ENCODE measurements around the gene CASTOR1.
A peak's percentile ranks its signal among the peaks of the same experiment; 100 is the strongest.

Gene CASTOR1

DNA sequence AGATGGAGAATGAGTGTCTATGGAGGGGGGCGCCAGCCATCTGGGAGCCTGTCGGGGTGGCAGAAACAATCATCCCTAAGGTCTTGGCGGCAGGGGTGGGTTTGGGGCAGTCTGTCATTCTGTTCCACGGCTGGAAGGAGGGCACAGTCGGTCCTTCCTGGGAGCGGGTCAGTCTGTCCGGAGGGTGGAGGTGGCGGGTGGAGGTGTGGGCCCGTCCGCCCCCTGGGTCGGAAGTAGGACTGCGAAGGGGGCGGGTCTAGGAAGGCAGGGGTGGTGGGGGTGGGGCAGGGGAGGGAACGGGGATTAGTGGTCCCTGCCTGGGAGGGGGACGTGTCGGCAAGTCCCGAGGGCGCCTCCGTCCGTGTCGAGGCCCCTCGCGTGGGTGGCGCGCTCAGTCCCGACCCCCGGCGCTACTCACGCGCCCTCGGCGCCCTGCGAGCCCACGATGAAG, 37.0 kb upstream of the CASTOR1 start:
- DNase-seq (ENCODE audit: low read depth): no peak
- peak overlapping the region; percentile 77 for H3K4me3 ChIP-seq (ENCODE audit: low read depth, low read length)
- in situ Hi-C loops (cut with HindIII; ENCODE audit: low sequenced_read_pairs): loop anchor here (5.0 kb wide), 1 partner anchor 44 kb away; no protein-coding TSS in a partner anchor
- TF ChIP-seq, protein P1, sequence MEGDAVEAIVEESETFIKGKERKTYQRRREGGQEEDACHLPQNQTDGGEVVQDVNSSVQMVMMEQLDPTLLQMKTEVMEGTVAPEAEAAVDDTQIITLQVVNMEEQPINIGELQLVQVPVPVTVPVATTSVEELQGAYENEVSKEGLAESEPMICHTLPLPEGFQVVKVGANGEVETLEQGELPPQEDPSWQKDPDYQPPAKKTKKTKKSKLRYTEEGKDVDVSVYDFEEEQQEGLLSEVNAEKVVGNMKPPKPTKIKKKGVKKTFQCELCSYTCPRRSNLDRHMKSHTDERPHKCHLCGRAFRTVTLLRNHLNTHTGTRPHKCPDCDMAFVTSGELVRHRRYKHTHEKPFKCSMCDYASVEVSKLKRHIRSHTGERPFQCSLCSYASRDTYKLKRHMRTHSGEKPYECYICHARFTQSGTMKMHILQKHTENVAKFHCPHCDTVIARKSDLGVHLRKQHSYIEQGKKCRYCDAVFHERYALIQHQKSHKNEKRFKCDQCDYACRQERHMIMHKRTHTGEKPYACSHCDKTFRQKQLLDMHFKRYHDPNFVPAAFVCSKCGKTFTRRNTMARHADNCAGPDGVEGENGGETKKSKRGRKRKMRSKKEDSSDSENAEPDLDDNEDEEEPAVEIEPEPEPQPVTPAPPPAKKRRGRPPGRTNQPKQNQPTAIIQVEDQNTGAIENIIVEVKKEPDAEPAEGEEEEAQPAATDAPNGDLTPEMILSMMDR (IDR thresholded peaks at IDR 0.05; ENCODE audit: low read depth, low read length, missing control alignments): no peak

DNA sequence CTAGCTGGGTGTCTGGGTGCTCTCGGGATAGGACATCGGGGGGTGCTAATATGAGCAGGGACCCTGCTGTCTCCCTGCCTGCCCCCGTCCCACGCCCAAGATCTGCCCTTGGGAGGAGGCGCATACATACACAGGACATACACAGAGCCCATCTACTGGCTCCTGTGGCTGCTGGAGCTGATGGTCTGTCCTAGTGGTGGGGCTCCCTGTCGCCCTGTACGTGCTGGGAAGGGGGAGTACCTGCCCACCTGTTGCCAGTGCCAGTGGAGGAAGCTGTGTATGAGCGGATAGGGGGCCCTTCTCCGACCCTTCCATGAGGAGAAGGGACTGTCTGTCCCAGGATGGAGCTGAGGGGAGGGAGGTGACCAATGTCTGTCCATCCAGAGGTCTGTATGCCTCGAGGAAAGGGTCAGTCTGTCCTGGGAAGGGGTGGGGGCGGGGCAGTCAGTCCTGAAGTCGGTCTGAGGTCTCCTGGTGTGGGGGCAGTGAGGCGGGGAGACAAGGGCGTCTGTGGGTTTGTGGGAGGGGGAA, 36.5 kb upstream of the CASTOR1 start:
- H3K4me3 ChIP-seq (ENCODE audit: low read depth, low read length): peak overlapping the region; percentile 77
- in situ Hi-C loops (cut with HindIII; ENCODE audit: low sequenced_read_pairs): loop anchor here (5.0 kb wide), 1 partner anchor 43 kb away; no protein-coding TSS in a partner anchor
- no peak for DNase-seq (ENCODE audit: low read depth)
- TF ChIP-seq, protein P1 (IDR thresholded peaks at IDR 0.05; ENCODE audit: low read depth, low read length, missing control alignments): no peak

DNA sequence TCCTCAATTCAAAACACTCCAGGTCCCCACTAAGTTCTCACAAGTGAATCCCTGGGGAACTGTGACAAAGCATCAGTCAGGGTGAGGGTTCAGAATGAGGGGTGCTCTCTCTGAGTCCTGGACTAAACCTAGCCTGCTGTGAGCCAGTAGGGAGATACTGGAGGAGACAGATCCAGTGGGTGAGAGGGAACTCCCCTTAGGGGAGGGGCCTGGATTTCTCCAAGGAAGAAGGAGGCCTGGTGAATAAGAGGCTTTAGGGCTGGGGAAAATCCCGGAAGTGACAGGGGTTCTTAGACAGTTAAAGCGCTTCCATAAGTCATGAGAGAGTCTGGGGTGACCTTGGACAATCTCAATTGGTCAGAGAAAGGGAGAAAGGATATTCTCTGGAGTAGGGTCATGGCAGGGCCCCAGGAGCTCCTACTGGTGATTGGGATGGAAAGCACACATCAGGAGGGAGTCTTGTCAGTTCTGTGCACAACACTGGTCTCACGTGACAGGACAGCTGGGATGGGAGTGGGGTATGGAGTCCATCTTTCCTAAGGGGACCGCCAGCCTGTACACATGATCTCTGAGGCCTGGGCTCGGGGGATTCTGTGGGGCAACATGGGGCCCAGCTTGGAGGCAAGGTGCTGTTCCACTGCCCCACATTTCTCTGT, 35.9 kb upstream of the CASTOR1 start:
- no peak for DNase-seq (ENCODE audit: low read depth)
- peak overlapping the region; percentile 77 for H3K4me3 ChIP-seq (ENCODE audit: low read depth, low read length)
- in situ Hi-C loops (cut with HindIII; ENCODE audit: low sequenced_read_pairs): loop anchor here (5.0 kb wide), 1 partner anchor 43 kb away; no protein-coding TSS in a partner anchor
- TF ChIP-seq, protein P1 (IDR thresholded peaks at IDR 0.05; ENCODE audit: low read depth, low read length, missing control alignments): no peak

DNA sequence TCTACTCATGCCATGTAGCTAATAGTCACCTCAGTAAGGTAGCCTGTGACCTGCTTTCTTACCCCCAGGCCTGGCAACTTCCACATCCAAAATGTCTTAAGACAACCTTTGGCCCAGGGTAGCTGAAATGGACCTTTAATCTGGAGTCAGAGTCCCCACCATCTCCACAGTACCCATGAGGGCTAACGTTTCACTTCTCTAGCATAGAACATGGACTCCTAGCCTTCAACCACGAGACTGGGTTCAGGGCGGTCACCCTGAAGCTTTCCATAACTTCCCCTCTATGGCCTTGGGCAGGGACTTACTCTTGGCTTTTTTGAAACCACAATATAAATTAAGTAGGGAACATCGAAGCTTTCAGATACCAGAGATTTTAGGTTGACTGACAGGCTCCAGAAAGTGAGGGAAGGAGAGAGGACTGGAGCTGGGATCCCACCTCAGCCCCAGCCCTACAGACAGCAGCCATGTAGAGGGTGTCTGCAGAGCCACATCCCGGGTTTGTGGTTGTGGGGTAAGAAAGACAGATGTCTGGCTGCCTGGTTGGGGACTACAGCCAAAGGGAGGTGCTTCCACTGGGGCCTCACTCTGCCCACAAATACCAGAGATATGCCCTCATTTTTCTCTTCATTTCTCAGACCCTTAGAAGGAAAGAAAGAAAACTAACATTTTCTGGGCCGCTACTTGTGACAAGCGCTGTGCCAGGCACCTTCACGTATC, 34.9 kb upstream of the CASTOR1 start:
- in situ Hi-C loops (cut with HindIII; ENCODE audit: low sequenced_read_pairs): no loop called here
- TF ChIP-seq, protein P1 (IDR thresholded peaks at IDR 0.05; ENCODE audit: low read depth, low read length, missing control alignments): no peak
- DNase-seq (ENCODE audit: low read depth): no peak
- peak overlapping the region; percentile 77 for H3K4me3 ChIP-seq (ENCODE audit: low read depth, low read length)

DNA sequence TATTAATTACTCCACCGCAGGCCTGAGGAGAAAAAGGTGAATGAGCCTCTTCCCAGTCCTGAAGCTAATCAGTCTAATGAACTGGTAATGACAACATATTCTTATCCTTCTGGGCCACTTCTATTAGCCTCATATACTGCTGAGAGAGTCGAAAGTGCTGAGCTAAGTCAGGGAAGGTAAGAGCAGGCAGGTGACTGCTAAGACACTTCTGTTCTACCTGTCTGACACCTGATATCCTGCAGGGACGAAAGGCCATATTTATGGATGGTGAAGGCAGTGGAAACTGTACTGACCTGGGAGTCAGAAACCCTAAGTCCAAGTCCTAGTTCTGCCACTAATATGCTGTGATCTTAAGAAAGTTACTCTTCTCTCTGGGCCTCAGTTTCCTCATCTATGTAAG, 33.9 kb upstream of the CASTOR1 start:
- DNase-seq (ENCODE audit: low read depth): no peak
- H3K4me3 ChIP-seq (ENCODE audit: low read depth, low read length): no peak overlapping the region
- in situ Hi-C loops (cut with HindIII; ENCODE audit: low sequenced_read_pairs): no loop called here
- TF ChIP-seq, protein P1 (IDR thresholded peaks at IDR 0.05; ENCODE audit: low read depth, low read length, missing control alignments): no peak

DNA sequence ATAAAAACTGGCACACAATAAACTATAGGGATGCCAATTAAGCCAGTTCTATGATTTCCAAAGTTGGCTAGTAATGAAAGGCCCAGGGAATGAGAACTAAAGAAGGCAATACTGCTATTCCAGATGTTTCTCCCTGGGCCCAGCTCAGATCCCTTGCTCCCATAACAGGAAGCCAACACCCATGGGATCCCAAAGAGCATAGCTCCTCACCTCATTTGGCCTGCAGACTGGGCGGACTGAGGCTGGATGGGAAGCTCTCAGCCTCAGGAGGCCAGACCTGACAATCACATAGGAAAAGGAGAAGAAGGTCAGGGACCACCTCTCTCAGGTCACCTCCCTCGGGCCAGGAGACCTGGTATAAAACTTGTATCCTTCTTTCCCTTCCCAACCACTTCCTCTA, 32.2 kb upstream of the CASTOR1 start:
- in situ Hi-C loops (cut with HindIII; ENCODE audit: low sequenced_read_pairs): no loop called here
- H3K4me3 ChIP-seq (ENCODE audit: low read depth, low read length): no peak overlapping the region
- no peak for DNase-seq (ENCODE audit: low read depth)
- TF ChIP-seq, protein P1 (IDR thresholded peaks at IDR 0.05; ENCODE audit: low read depth, low read length, missing control alignments): no peak

Measured in astrocyte of the cerebellum (primary cell).